ENCODE results near the gene ZNF621.
A peak's percentile ranks its signal among the peaks of the same experiment; 100 is the strongest.

ZNF621 gene

DNA sequence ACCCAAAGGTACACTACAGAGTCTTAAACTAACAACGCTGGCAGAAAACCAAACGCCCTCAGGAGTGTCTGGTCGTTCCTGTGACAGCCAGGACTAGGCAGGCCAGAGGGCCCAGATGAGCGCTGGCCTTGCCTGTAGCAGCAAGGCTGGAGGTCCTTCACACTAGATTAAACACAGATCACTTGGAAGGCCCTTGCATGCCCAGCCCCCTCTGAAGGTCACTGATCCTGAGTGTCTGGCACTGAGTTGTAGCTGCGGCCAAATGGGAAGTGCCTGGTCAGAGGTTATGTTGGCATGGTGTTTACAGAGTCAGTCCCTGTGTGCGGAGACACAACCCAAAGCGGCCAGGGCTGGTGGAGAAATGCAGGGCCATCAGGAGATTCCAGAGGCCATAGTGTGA lies 58.9 kb downstream of the ZNF621 start:
- TF ChIP-seq, protein P1, sequence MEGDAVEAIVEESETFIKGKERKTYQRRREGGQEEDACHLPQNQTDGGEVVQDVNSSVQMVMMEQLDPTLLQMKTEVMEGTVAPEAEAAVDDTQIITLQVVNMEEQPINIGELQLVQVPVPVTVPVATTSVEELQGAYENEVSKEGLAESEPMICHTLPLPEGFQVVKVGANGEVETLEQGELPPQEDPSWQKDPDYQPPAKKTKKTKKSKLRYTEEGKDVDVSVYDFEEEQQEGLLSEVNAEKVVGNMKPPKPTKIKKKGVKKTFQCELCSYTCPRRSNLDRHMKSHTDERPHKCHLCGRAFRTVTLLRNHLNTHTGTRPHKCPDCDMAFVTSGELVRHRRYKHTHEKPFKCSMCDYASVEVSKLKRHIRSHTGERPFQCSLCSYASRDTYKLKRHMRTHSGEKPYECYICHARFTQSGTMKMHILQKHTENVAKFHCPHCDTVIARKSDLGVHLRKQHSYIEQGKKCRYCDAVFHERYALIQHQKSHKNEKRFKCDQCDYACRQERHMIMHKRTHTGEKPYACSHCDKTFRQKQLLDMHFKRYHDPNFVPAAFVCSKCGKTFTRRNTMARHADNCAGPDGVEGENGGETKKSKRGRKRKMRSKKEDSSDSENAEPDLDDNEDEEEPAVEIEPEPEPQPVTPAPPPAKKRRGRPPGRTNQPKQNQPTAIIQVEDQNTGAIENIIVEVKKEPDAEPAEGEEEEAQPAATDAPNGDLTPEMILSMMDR (conservative IDR thresholded peaks at IDR 0.05; ENCODE audit: low read depth, low read length): no peak
- DNase-seq (ENCODE audit: low read depth): no peak
- no peak overlapping the region for H3K4me3 ChIP-seq (ENCODE audit: low read length)

DNA sequence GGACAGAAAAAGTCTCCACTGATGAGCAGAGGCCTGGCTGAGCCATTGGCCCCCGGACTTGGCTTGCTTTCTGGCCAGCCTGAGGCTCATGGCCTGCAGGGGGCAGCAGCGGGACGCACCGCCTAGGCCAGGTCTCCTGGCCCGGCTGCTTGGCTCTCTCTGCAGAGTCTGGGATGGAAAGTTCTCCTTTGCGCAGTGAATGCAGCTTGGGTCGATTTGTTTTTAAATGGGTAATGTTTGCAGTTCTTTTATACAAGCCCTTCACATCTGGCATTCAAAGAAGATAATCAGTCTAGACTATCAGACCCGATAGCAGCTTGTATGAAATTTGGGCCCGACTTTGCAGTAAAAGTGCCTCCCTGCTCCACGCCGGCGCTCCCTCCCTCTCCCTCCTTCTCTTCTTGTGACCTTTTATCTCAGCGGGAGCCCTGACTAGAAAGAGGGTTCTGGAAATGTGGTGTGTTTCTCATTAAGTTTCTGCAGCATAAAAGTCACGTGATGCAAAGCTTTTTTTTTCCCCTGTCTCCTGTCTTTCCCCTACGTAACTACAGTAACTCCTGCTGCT lies 59.9 kb downstream of the ZNF621 start:
- H3K4me3 ChIP-seq (ENCODE audit: low read length): no peak overlapping the region
- no peak for DNase-seq (ENCODE audit: low read depth)
- TF ChIP-seq, protein P1 (conservative IDR thresholded peaks at IDR 0.05; ENCODE audit: low read depth, low read length): peak; percentile 99

DNA sequence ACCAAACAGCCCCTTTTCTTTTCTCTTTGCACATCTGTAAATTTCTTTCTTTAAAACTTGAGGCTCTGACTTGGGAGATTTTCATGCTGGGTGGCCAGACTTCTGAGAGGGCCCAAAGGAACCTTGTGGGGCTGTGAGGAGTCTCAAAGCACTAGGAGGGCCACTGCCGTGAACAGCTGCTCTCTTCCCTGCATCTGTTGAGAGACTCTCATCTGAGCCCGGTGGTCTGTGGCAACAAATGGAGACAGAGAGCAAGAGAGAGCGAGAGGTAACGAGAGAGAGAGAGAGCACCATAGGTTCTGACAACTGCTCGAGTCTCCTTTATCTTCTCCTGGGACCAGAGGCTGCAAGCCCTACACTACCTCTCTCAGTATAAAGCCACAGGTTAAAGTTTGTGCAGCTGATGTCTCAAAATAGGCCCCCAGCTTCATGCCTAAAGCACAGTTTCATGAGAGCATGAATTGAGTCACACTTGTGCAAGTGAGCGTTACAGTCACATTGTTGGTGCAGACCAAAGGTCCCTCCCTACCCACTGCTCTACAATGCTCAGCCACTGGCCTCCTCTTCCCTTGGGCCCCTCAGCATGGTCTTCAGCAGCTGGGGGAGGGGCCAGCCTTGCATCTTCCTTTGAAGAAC lies 60.7 kb downstream of the ZNF621 start:
- DNase-seq (ENCODE audit: low read depth): no peak
- no peak overlapping the region for H3K4me3 ChIP-seq (ENCODE audit: low read length)
- TF ChIP-seq, protein P1 (conservative IDR thresholded peaks at IDR 0.05; ENCODE audit: low read depth, low read length): no peak

DNA sequence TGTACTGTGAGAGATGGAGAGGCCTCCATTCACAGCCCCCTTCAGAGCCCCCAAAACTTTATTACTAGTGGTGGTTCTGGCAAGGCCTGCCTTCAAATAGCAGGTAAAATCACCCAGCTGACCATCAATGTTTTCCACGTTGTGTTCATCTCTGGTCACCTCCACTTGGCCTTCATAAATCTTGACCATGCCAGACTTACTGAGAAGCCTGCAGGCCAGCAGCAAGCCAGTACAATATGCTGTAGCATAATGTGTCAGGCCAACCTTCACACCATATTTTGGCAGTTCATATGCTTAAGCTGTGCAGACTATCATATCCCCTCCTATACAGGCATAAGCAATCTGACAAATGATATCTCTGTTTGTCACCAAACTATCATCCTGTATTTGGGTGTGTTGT lies 62.1 kb downstream of the ZNF621 start:
- no peak for DNase-seq (ENCODE audit: low read depth)
- TF ChIP-seq, protein P1 (conservative IDR thresholded peaks at IDR 0.05; ENCODE audit: low read depth, low read length): no peak
- no peak overlapping the region for H3K4me3 ChIP-seq (ENCODE audit: low read length)

DNA sequence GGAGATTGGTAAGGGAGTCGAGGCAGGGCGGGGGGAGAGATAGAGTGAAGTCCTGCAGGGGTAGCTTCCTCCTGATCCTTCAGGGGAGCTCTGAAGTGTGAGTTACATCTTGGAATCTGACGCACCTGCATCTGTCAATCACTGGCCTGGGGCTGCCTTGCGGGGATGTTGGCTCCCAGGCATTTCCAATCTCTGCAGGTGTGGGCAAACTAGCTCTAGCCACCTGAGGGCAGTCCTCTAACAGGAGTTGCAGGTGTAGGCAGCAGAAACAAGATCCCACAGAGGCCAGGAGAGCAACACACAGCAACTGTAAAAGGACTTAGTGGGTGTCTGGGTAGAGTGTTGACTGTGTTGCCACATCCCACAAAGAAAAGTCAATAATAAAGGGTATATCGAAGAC lies 63.6 kb downstream of the ZNF621 start:
- no peak for DNase-seq (ENCODE audit: low read depth)
- H3K4me3 ChIP-seq (ENCODE audit: low read length): no peak overlapping the region
- TF ChIP-seq, protein P1 (conservative IDR thresholded peaks at IDR 0.05; ENCODE audit: low read depth, low read length): no peak

All from retinal pigment epithelial cell (primary cell).